ENCODE data around the gene DOCK2.

Gene DOCK2

DNA sequence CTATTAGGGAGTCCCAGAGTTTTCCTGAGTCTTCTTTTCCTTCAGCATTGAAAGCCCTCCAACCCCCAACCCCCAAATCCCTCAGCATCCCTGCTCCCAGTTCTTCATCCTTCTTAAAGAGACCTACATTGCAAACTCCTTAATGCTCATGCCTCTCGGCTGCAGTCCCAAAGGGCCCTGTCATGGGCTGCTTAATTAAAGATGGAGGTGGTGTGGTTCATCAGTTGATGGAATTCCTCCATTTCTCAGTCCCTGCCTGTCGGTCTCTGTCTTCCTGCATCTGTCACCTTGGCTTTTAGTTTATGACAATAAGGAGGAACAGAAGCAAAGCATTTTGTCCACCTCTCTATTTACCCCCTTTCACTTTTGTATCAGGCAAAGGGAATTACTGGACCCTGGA, 470.6 kb downstream of the DOCK2 start:
- H3K4me1 ChIP-seq (ENCODE audit: control insufficient read depth in 2 of 2, insufficient read depth in 2 of 2, low read length in 2 of 2): no peaks in the 10 kb centered on the region
- H3K27ac ChIP-seq (ENCODE audit: low read depth in 2 of 2, low read length in 2 of 2): no peak overlapping the region
- no peaks in the 10 kb centered on the region for H3K36me3 ChIP-seq (ENCODE audit: control insufficient read depth in 2 of 2, insufficient read depth in 2 of 2, low read length in 2 of 2)
- no peak overlapping the region for H3K4me3 ChIP-seq (ENCODE audit: low read length in 2 of 2)
- no peaks in the 10 kb centered on the region for H3K27me3 ChIP-seq (ENCODE audit: control insufficient read depth in 2 of 2, insufficient read depth in 2 of 2, low read length in 2 of 2)
- no peak overlapping the region for H3K9ac ChIP-seq (ENCODE audit: low read depth in 1 of 2, low read length in 2 of 2)
- H3K9me3 ChIP-seq (ENCODE audit: control insufficient read depth in 2 of 2, low read length in 2 of 2): no peaks in the 10 kb centered on the region

GRCh38 chr5:170108266-170108785, 471.3 kb downstream of the DOCK2 start:
- no peaks in the 10 kb centered on the region for H3K4me1 ChIP-seq (ENCODE audit: control insufficient read depth in 2 of 2, insufficient read depth in 2 of 2, low read length in 2 of 2)
- H3K9ac ChIP-seq (ENCODE audit: low read depth in 1 of 2, low read length in 2 of 2): no peak overlapping the region
- H3K27ac ChIP-seq (ENCODE audit: low read depth in 2 of 2, low read length in 2 of 2): no peak overlapping the region

GRCh38 chr5:170109059-170110031, 472.3 kb downstream of the DOCK2 start:
- no peaks in the 10 kb centered on the region for H3K27me3 ChIP-seq (ENCODE audit: control insufficient read depth in 2 of 2, insufficient read depth in 2 of 2, low read length in 2 of 2)
- H3K27ac ChIP-seq (ENCODE audit: low read depth in 2 of 2, low read length in 2 of 2): no peak overlapping the region
- H3K4me1 ChIP-seq (ENCODE audit: control insufficient read depth in 2 of 2, insufficient read depth in 2 of 2, low read length in 2 of 2): no peaks in the 10 kb centered on the region
- H3K9me3 ChIP-seq (ENCODE audit: control insufficient read depth in 2 of 2, low read length in 2 of 2): no peaks in the 10 kb centered on the region
- H3K36me3 ChIP-seq (ENCODE audit: control insufficient read depth in 2 of 2, insufficient read depth in 2 of 2, low read length in 2 of 2): no peaks in the 10 kb centered on the region
- no peak overlapping the region for H3K9ac ChIP-seq (ENCODE audit: low read depth in 1 of 2, low read length in 2 of 2)
- no peak overlapping the region for H3K4me3 ChIP-seq (ENCODE audit: low read length in 2 of 2)

More at GRCh38 chr5:170108266-170108785, 471.3 kb downstream of the DOCK2 start:
- Histone ChIP-seq H3K9me3 (ENCODE audit: control insufficient read depth in 2 of 2, low read length in 2 of 2) (no peaks in the 10 kb centered on the region), H3K36me3 (ENCODE audit: control insufficient read depth in 2 of 2, insufficient read depth in 2 of 2, low read length in 2 of 2) (no peaks in the 10 kb centered on the region), H3K27me3 (ENCODE audit: control insufficient read depth in 2 of 2, insufficient read depth in 2 of 2, low read length in 2 of 2) (no peaks in the 10 kb centered on the region), H3K4me3 (ENCODE audit: low read length in 2 of 2) (no peak overlapping the region)

DNA sequence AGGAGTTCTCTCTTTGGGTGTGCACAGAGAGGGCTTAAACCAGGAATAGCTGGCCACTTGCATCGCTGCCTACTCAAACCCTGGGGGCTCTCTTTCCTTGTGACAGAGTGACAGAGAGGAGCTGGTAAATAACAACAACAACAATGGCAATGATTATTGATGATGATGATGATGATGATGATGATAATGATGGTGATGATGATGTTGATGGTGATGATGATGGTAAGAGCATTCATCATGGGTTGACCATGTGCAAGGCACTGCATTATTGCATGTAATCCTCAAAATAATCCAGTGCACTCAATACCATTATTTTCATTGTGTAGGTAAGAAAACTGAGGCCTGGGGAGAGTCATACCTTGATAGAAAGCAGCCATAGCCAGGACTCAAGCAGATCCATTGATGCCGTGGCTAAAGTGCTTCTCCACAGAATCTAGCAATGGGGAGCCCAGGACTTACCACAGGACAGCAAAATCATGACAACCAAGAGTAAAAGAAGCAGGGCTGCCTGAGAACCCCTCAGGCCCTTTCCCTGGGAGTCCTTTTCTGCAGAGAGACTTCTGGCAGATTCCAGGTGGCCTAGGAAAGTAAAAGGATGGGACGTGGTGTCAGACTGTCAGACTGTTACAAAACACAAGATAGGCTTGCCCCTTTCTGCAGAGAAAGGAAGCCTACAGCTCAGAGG, 473.5 kb downstream of the DOCK2 start:
- no peak overlapping the region for H3K9ac ChIP-seq (ENCODE audit: low read depth in 1 of 2, low read length in 2 of 2)
- no peaks in the 10 kb centered on the region for H3K36me3 ChIP-seq (ENCODE audit: control insufficient read depth in 2 of 2, insufficient read depth in 2 of 2, low read length in 2 of 2)
- no peaks in the 10 kb centered on the region for H3K4me1 ChIP-seq (ENCODE audit: control insufficient read depth in 2 of 2, insufficient read depth in 2 of 2, low read length in 2 of 2)
- H3K4me3 ChIP-seq (ENCODE audit: low read length in 2 of 2): no peak overlapping the region
- H3K27me3 ChIP-seq (ENCODE audit: control insufficient read depth in 2 of 2, insufficient read depth in 2 of 2, low read length in 2 of 2): no peaks in the 10 kb centered on the region
- H3K9me3 ChIP-seq (ENCODE audit: control insufficient read depth in 2 of 2, low read length in 2 of 2): no peaks in the 10 kb centered on the region
- no peak overlapping the region for H3K27ac ChIP-seq (ENCODE audit: low read depth in 2 of 2, low read length in 2 of 2)

DNA sequence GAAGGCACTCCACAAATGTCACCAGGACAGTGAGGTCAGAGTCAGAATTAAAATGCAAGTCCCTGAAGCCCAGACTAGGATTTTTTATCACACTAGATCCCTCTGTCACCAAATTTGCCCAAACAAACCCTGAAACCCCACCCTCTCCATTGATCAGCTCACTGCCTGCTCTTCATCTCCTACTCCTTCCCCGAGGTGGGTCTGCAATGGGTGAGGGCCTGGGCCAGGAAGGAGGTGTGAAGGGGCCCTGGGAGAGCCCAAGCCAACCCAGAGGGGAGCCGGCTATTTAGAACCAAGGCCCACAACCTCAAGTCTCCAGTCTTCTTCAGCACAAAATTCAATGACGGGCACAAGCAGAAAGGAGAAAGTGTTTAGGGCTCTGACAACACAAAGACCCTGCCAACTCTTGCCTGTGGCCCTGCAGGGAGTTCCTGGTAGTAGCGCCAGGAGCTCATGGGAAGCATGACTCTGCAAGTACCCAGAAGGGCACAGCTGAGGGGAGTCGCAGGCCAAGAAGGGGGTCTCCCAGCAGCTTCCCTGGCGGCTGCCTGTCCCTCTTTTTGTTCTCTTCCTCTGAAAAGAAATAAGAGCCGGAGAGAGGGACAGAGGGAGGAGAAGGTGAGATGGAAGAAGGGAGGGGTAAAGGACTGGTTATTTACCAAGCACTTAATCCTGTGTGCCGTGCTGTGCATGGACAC, 474.2 kb downstream of the DOCK2 start:
- Histone ChIP-seq H3K4me3 (ENCODE audit: low read length in 2 of 2) (no peak overlapping the region), H3K36me3 (ENCODE audit: control insufficient read depth in 2 of 2, insufficient read depth in 2 of 2, low read length in 2 of 2) (no peaks in the 10 kb centered on the region), H3K4me1 (ENCODE audit: control insufficient read depth in 2 of 2, insufficient read depth in 2 of 2, low read length in 2 of 2) (no peaks in the 10 kb centered on the region), H3K27me3 (ENCODE audit: control insufficient read depth in 2 of 2, insufficient read depth in 2 of 2, low read length in 2 of 2) (no peaks in the 10 kb centered on the region), H3K9me3 (ENCODE audit: control insufficient read depth in 2 of 2, low read length in 2 of 2) (no peaks in the 10 kb centered on the region), H3K9ac (ENCODE audit: low read depth in 1 of 2, low read length in 2 of 2) (no peak overlapping the region), H3K27ac (ENCODE audit: low read depth in 2 of 2, low read length in 2 of 2) (no peak overlapping the region)

DNA sequence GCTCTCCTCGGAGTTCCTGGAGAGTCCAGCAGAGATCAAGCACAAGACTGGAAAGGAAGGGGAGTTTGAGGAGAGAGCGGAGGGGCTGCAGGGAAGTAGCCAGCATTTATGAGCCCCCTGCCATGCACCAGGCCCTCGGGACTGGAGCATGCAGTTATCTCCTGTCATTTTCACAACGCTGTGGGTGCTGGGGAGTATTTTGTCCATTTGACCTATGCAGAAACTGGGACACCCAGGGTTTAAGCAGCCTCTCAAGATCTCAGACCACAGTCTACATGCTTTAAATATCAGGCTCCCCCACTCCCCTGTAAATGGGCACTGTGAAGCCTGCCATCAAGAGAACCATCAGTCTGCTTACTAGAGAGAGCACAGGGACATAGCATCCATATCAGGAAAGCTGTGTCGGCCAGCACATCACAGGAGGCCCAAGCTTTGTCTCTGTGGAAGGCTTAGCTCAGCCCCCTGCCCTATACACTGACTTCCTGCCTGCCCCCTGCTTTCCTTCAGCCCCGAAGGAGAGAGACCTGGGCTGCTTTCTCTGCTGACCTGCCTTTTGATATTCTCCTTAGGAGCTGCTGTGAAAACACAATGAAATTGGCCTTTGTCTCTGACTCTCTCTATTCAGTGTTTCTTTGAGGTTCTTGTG, 475.9 kb downstream of the DOCK2 start:
- Histone ChIP-seq H3K36me3 (ENCODE audit: control insufficient read depth in 2 of 2, insufficient read depth in 2 of 2, low read length in 2 of 2) (no peaks in the 10 kb centered on the region), H3K9ac (ENCODE audit: low read depth in 1 of 2, low read length in 2 of 2) (no peak overlapping the region), H3K27ac (ENCODE audit: low read depth in 2 of 2, low read length in 2 of 2) (no peak overlapping the region), H3K9me3 (ENCODE audit: control insufficient read depth in 2 of 2, low read length in 2 of 2) (no peaks in the 10 kb centered on the region), H3K4me3 (ENCODE audit: low read length in 2 of 2) (no peak overlapping the region), H3K27me3 (ENCODE audit: control insufficient read depth in 2 of 2, insufficient read depth in 2 of 2, low read length in 2 of 2) (no peaks in the 10 kb centered on the region), H3K4me1 (ENCODE audit: control insufficient read depth in 2 of 2, insufficient read depth in 2 of 2, low read length in 2 of 2) (no peaks in the 10 kb centered on the region)

DNA sequence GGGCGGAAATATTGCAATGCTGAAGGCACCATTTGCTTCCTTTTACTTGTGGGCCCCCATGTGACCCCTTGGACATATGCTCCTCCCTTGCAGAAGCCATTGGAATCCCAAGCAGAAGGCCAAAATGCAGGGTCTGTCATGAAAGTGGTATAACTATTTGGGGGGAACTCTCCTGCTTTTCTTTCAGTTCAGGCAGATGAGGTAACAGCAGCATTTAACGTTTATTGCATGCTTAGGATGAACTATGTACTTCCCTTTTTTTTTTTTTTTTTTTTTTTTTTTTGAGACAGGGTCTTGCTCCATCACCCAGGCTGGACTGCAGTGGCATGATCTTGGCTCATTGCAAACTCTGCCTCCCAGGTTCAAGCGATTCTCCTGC, 476.4 kb downstream of the DOCK2 start:
- no peaks in the 10 kb centered on the region for H3K4me1 ChIP-seq (ENCODE audit: control insufficient read depth in 2 of 2, insufficient read depth in 2 of 2, low read length in 2 of 2)
- H3K27me3 ChIP-seq (ENCODE audit: control insufficient read depth in 2 of 2, insufficient read depth in 2 of 2, low read length in 2 of 2): no peaks in the 10 kb centered on the region
- H3K9ac ChIP-seq (ENCODE audit: low read depth in 1 of 2, low read length in 2 of 2): no peak overlapping the region
- H3K27ac ChIP-seq (ENCODE audit: low read depth in 2 of 2, low read length in 2 of 2): no peak overlapping the region
- no peak overlapping the region for H3K4me3 ChIP-seq (ENCODE audit: low read length in 2 of 2)
- no peaks in the 10 kb centered on the region for H3K36me3 ChIP-seq (ENCODE audit: control insufficient read depth in 2 of 2, insufficient read depth in 2 of 2, low read length in 2 of 2)
- H3K9me3 ChIP-seq (ENCODE audit: control insufficient read depth in 2 of 2, low read length in 2 of 2): no peaks in the 10 kb centered on the region

GRCh38 chr5:170114271-170114670, 477.2 kb downstream of the DOCK2 start:
- H3K27ac ChIP-seq (ENCODE audit: low read depth in 2 of 2, low read length in 2 of 2): no peak overlapping the region
- no peaks in the 10 kb centered on the region for H3K9me3 ChIP-seq (ENCODE audit: control insufficient read depth in 2 of 2, low read length in 2 of 2)
- H3K4me3 ChIP-seq (ENCODE audit: low read length in 2 of 2): no peak overlapping the region
- H3K27me3 ChIP-seq (ENCODE audit: control insufficient read depth in 2 of 2, insufficient read depth in 2 of 2, low read length in 2 of 2): no peaks in the 10 kb centered on the region
- no peaks in the 10 kb centered on the region for H3K4me1 ChIP-seq (ENCODE audit: control insufficient read depth in 2 of 2, insufficient read depth in 2 of 2, low read length in 2 of 2)
- no peaks in the 10 kb centered on the region for H3K36me3 ChIP-seq (ENCODE audit: control insufficient read depth in 2 of 2, insufficient read depth in 2 of 2, low read length in 2 of 2)
- H3K9ac ChIP-seq (ENCODE audit: low read depth in 1 of 2, low read length in 2 of 2): no peak overlapping the region

DNA sequence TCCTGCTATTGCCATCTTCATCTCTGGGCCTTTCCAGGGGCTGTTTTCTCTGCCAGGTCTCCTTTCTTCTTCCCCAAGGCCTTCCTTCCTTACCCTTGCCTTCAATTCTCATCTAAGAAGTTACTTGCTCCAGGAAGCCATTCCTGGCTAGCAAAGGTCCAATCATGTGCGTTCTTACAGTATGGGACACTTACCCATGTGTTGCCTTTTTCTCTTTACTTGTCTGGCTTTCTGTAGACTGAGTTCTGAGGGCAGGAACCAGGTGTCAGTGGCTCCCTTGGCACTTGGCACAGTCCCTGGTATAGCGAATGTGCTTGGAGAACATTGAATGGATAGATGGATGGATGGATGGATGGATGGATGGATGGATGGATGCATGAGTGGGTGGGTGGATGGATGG, 478.9 kb downstream of the DOCK2 start:
- Histone ChIP-seq H3K4me3 (ENCODE audit: low read length in 2 of 2) (no peak overlapping the region), H3K9me3 (ENCODE audit: control insufficient read depth in 2 of 2, low read length in 2 of 2) (no peaks in the 10 kb centered on the region), H3K4me1 (ENCODE audit: control insufficient read depth in 2 of 2, insufficient read depth in 2 of 2, low read length in 2 of 2) (no peaks in the 10 kb centered on the region), H3K36me3 (ENCODE audit: control insufficient read depth in 2 of 2, insufficient read depth in 2 of 2, low read length in 2 of 2) (no peaks in the 10 kb centered on the region), H3K9ac (ENCODE audit: low read depth in 1 of 2, low read length in 2 of 2) (no peak overlapping the region), H3K27me3 (ENCODE audit: control insufficient read depth in 2 of 2, insufficient read depth in 2 of 2, low read length in 2 of 2) (no peaks in the 10 kb centered on the region), H3K27ac (ENCODE audit: low read depth in 2 of 2, low read length in 2 of 2) (no peak overlapping the region)
